Measurements from ENCODE around the gene DNAJB4. TPM values are rescaled to one million over a fixed set of nuclear protein-coding genes. Genes with fewer than 3 reads are reported as not detected.

The DNAJB4 gene
- total and polyA plus RNA-seq, 2 of the 8 experiments (the other 6 are each of a cell fraction or from before 2014, with no cell fraction given): 6.6 to 21.8 TPM

- Histone ChIP-seq H2AK5ac (ENCODE audit: low read depth, low read length) (no peak overlapping the region), H3K56ac (replicated peaks; ENCODE audit: insufficient read length, low read depth, low read length) (no peak overlapping the region), H4K8ac (ENCODE audit: extremely low read depth, insufficient read depth, low read length) (no peak overlapping the region), H2BK120ac (replicated peaks; ENCODE audit: low read depth, low read length) (no peak overlapping the region), H3K4ac (replicated peaks; ENCODE audit: insufficient read length, low read depth, low read length) (no peak overlapping the region), H3K9ac (replicated peaks in 1 of 4; ENCODE audit: extremely low read depth in 1 of 4, low read depth in 3 of 4, low read length in 3 of 4) (no peak overlapping the region), H3K79me1 (ENCODE audit: low read depth, low read length) (no peaks in the 10 kb centered on the region), H4K20me1 (replicated peaks in 1 of 2; ENCODE audit: control insufficient read depth in 1 of 2, insufficient read depth in 2 of 2, low read length in 2 of 2) (no peaks in the 10 kb centered on the region), H3K27me3 (replicated peaks in 1 of 4; ENCODE audit: control insufficient read depth in 3 of 4, extremely low read depth in 1 of 4, insufficient read depth in 3 of 4, low read length in 3 of 4) (no peaks in the 10 kb centered on the region), H2BK15ac (ENCODE audit: low read length) (no peak overlapping the region), H4K5ac (ENCODE audit: insufficient read length, low read depth, low read length) (no peak overlapping the region), H2BK20ac (ENCODE audit: low read length) (no peak overlapping the region), H3K27ac (ENCODE audit: low read depth, low read length) (no peak overlapping the region), H3K4me2 (ENCODE audit: insufficient read depth in 1 of 2, low read depth in 2 of 2, low read length in 2 of 2) (no peak overlapping the region), H2BK12ac (ENCODE audit: low read depth, low read length) (no peak overlapping the region), H3K36me3 (ENCODE audit: control insufficient read depth in 2 of 4, insufficient read depth in 4 of 4, low read length in 3 of 4) (no peaks in the 10 kb centered on the region), H3K18ac (ENCODE audit: extremely low read depth, low read length) (no peak overlapping the region), H2AFZ (ENCODE audit: low read length) (no peak overlapping the region), H3K14ac (ENCODE audit: insufficient read length) (no peak overlapping the region), H3K23me2 (ENCODE audit: low read depth, low read length) (no peaks in the 10 kb centered on the region), H3K4me1 (replicated peaks in 1 of 4; ENCODE audit: control insufficient read depth in 3 of 4, insufficient read depth in 4 of 4, low read length in 3 of 4) (no peaks in the 10 kb centered on the region), H2BK5ac (ENCODE audit: low read depth, low read length) (no peak overlapping the region), H3K9me3 (ENCODE audit: insufficient read depth in 2 of 2, low read depth in 1 of 2, low read length in 1 of 2) (no peaks in the 10 kb centered on the region), H3K23ac (ENCODE audit: insufficient read length) (no peak overlapping the region), H3K4me3 (ENCODE audit: extremely low read depth in 1 of 4, insufficient read depth in 2 of 4, low read depth in 3 of 4, low read length in 4 of 4) (no peak overlapping the region), H4K91ac (replicated peaks; ENCODE audit: insufficient read length, low read length) (no peak overlapping the region), H3K79me2 (ENCODE audit: control insufficient read depth in 1 of 2, insufficient read depth in 2 of 2, low read length in 2 of 2) (no peaks in the 10 kb centered on the region)
- WGBS, 2 experiments (ENCODE audit: extremely low coverage in 1 of 2, insufficient coverage in 1 of 2, insufficient read length in 1 of 2, insufficient replicate concordance in 2 of 2, low coverage in 1 of 2, low lambda C conversion rate in 2 of 2, missing lambda C conversion rate in 1 of 2): 84% methylated on average over 4 of the region's 4 CpGs; no CpG with 5 or more reads in 1 of the 2 experiments
- ChIA-PET CTCF (ENCODE audit: partially characterized antibody) (interaction anchor here (1.0 to 1.8 kb wide), 2 partner anchors 10 to 43 kb away, joined by 3 to 6 read pairs; no protein-coding TSS in a partner anchor), POLR2A (ENCODE audit: partially characterized antibody) (interaction anchor here (1.4 to 3.0 kb wide), 3 partner anchors 9 to 81 kb away, joined by 4 to 11 read pairs (median 5); partner anchors contain the start of genes DNAJB4 and FUBP1)
- FAIRE-seq (no peak), DNase-seq (ENCODE audit: low read depth in 1 of 2, low spot score in 2 of 2) (no peak)
- TF ChIP-seq SIRT6 (IDR thresholded peaks at IDR 0.05; ENCODE audit: low read length) (no peak), SP1 (IDR thresholded peaks at IDR 0.05; ENCODE audit: low read depth, low read length) (no peak), ZNF274 (IDR thresholded peaks at IDR 0.05; ENCODE audit: borderline replicate concordance, extremely low read depth, low read length) (no peak), SIX5 (IDR thresholded peaks at IDR 0.05; ENCODE audit: low read depth, low read length) (no peak), TEAD4 (IDR thresholded peaks at IDR 0.05; ENCODE audit: low read depth, low read length) (no peak), EP300 (IDR thresholded peaks at IDR 0.05; ENCODE audit: borderline replicate concordance in 1 of 2, low read depth in 2 of 2, low read length in 2 of 2) (no peak), YY1 (IDR thresholded peaks at IDR 0.05; ENCODE audit: low read depth, low read length) (no peak), MAX (IDR thresholded peaks at IDR 0.05) (no peak), SAP30 (IDR thresholded peaks at IDR 0.05; ENCODE audit: insufficient read depth, insufficient replicate concordance, low read length) (no peak), TCF12 (IDR thresholded peaks at IDR 0.05; ENCODE audit: low read depth, low read length) (no peak), BCL11A (IDR thresholded peaks at IDR 0.05; ENCODE audit: low read depth in 2 of 2, low read length in 2 of 2) (no peak), SIN3A (conservative IDR thresholded peaks at IDR 0.05 in 1 of 2, IDR thresholded peaks at IDR 0.05 in 1 of 2; ENCODE audit: low read depth in 1 of 2, low read length in 2 of 2) (no peak)
Observed at GRCh38 chr1:78058670-78059069, 53.9 kb downstream of the DNAJB4 start.
